HepG2 (cell line): Measurements from ENCODE around the gene SLC4A7. TPM values are rescaled to one million over a fixed set of nuclear protein-coding genes. Genes with fewer than 3 reads are reported as not detected.

Experiments used
- AGO1 ChIP-seq: fragments of 200-400 bp; formaldehyde crosslinking; IDR thresholded peaks from 2 replicates; pipeline ENCODE4 v1.6.1; 2017; ENCODE audit warnings: mild to moderate bottlenecking, low read depth, low read length, moderate library complexity; ENCODE audit not compliant: poor library complexity, severe bottlenecking
- AHDC1 ChIP-seq: sonication (generic); formaldehyde crosslinking; IDR thresholded peaks from 2 replicates; pipeline ENCODE4 v1.5.1; 2020; ENCODE audit warnings: mild to moderate bottlenecking, missing genetic modification reagents, borderline replicate concordance
- HDAC2 ChIP-seq: sonication (generic); formaldehyde crosslinking; IDR thresholded peaks from 2 replicates; pipeline ENCODE4 v1.4.0; 2020; ENCODE audit warnings: missing genetic modification reagents
- KDM1A ChIP-seq: IDR thresholded peaks from 2 replicates; pipeline ENCODE4 v1.6.1; 2016; ENCODE audit warnings: missing compliant biosample characterization
- PHB2 ChIP-seq: fragments of 450-650 bp; IDR thresholded peaks from 2 replicates; pipeline ENCODE4 v1.6.1; 2018; ENCODE audit not compliant: partially characterized antibody
- THAP11 ChIP-seq: IDR thresholded peaks from 2 replicates; pipeline ENCODE4 v1.6.1; 2016; ENCODE audit warnings: missing biosample characterization, missing genetic modification reagents
- ZNF234 ChIP-seq: sonication (generic); formaldehyde crosslinking; conservative IDR thresholded peaks from 2 replicates; pipeline ENCODE4 v1.5.1; 2020; ENCODE audit warnings: mild to moderate bottlenecking, missing genetic modification reagents
- ZNF337 ChIP-seq: sonication (generic); formaldehyde crosslinking; IDR thresholded peaks from 2 replicates; pipeline ENCODE4 v1.5.1; 2020; ENCODE audit warnings: missing genetic modification reagents, low read depth, mild to moderate bottlenecking, borderline replicate concordance
- ZNF432 ChIP-seq: sonication (generic); formaldehyde crosslinking; IDR thresholded peaks from 2 replicates; pipeline ENCODE4 v1.5.0; 2020; ENCODE audit warnings: missing genetic modification reagents, mild to moderate bottlenecking, borderline replicate concordance
- ZNF558 ChIP-seq: sonication (generic); formaldehyde crosslinking; IDR thresholded peaks from 2 replicates; pipeline ENCODE4 v1.9.0; 2022; ENCODE audit warnings: mild to moderate bottlenecking, missing genetic modification reagents, borderline replicate concordance
- ZNF672 ChIP-seq: sonication (generic); formaldehyde crosslinking; IDR thresholded peaks from 2 replicates; pipeline ENCODE4 v1.8.1; 2022; ENCODE audit warnings: missing genetic modification reagents
- polyA plus RNA-seq, 8 experiments: library from polyadenylated mRNA; depleted of rRNA in 3 of 8; stranded (reverse) in 7 of 8; unstranded in 1 of 8; fragments of >200 nt; fragmentation: Illumina TruSeq in 4 of 8; extraction: Trizol in 4 of 8; gene quantifications; 2 replicates each; pipeline versions ENCODE4 v1.2.1 to v1.2.3, GENCODE V29; 2011 to 2016; ENCODE audit warnings: low read depth in 4 of 8, missing spikeins in 1 of 8, mixed read lengths in 1 of 8; ENCODE audit not compliant: insufficient read depth in 1 of 8
- total RNA-seq, 5 experiments: library from RNA; depleted of rRNA; stranded (reverse); fragments of >200 nt; fragmentation: Illumina TruSeq; extraction: Trizol; gene quantifications; 2 replicates each; pipeline ENCODE4 v1.2.3, GENCODE V29; 2016; ENCODE audit warnings: low read depth in 1 of 5
- TF ChIP-seq, protein P1 (sequence below), 2 experiments: sonication (generic) in 1 of 2; formaldehyde crosslinking in 1 of 2; IDR thresholded peaks; 2 replicates each; pipeline versions ENCODE4 v1.5.1 to v1.6.1; 2011 to 2020; ENCODE audit warnings: borderline replicate concordance in 1 of 2, low read depth in 1 of 2, low read length in 1 of 2, mild to moderate bottlenecking in 1 of 2, missing genetic modification reagents in 1 of 2, moderate library complexity in 1 of 2
- TF ChIP-seq, protein P2 (sequence below): sonication (generic); formaldehyde crosslinking; IDR thresholded peaks from 2 replicates; pipeline ENCODE4 v1.5.0; 2020; ENCODE audit warnings: missing genetic modification reagents
- TF ChIP-seq, protein P3 (sequence below): sonication (generic); formaldehyde crosslinking; conservative IDR thresholded peaks from 2 replicates; pipeline ENCODE4 v1.8.0; 2022; ENCODE audit warnings: low read depth, missing genetic modification reagents
- TF ChIP-seq, protein P4 (sequence below): sonication (generic); formaldehyde crosslinking; IDR thresholded peaks from 2 replicates; pipeline ENCODE4 v1.5.0; 2020; ENCODE audit warnings: mild to moderate bottlenecking, missing genetic modification reagents

SLC4A7 gene
- total and polyA plus RNA-seq, 2 of the 13 experiments (the other 11 are each of a cell fraction or from before 2014, with no cell fraction given), result 16.4 to 43.8 TPM

- TF ChIP-seq, protein P1, sequence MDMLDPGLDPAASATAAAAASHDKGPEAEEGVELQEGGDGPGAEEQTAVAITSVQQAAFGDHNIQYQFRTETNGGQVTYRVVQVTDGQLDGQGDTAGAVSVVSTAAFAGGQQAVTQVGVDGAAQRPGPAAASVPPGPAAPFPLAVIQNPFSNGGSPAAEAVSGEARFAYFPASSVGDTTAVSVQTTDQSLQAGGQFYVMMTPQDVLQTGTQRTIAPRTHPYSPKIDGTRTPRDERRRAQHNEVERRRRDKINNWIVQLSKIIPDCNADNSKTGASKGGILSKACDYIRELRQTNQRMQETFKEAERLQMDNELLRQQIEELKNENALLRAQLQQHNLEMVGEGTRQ (IDR thresholded peaks at IDR 0.05; ENCODE audit: low read depth, low read length), result no peak
- TF ChIP-seq, protein P1 (CRISPR knock-in tag; IDR thresholded peaks at IDR 0.05; ENCODE audit: borderline replicate concordance), result no peak
- TF ChIP-seq, protein P2, sequence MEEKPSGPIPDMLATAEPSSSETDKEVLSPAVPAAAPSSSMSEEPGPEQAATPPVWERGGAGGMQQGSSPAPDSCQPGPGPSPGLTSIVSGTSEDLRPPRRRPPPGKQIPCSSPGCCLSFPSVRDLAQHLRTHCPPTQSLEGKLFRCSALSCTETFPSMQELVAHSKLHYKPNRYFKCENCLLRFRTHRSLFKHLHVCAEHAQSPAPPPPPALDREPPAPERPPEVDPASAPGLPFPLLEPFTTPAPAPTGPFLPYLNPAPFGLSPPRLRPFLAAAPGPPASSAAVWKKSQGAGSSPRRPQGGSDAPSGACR, result no peak
- TF ChIP-seq AHDC1 (CRISPR knock-in tag), result no peak
- TF ChIP-seq THAP11, result peak; percentile 81
- no peak for TF ChIP-seq PHB2
- no peak for TF ChIP-seq ZNF672 (CRISPR knock-in tag)
- no peak for TF ChIP-seq ZNF337 (CRISPR knock-in tag)
- TF ChIP-seq ZNF432 (CRISPR knock-in tag), result no peak
- TF ChIP-seq, protein P3, sequence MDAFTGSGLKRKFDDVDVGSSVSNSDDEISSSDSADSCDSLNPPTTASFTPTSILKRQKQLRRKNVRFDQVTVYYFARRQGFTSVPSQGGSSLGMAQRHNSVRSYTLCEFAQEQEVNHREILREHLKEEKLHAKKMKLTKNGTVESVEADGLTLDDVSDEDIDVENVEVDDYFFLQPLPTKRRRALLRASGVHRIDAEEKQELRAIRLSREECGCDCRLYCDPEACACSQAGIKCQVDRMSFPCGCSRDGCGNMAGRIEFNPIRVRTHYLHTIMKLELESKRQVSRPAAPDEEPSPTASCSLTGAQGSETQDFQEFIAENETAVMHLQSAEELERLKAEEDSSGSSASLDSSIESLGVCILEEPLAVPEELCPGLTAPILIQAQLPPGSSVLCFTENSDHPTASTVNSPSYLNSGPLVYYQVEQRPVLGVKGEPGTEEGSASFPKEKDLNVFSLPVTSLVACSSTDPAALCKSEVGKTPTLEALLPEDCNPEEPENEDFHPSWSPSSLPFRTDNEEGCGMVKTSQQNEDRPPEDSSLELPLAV (CRISPR knock-in tag), result no peak
- TF ChIP-seq, protein P4, sequence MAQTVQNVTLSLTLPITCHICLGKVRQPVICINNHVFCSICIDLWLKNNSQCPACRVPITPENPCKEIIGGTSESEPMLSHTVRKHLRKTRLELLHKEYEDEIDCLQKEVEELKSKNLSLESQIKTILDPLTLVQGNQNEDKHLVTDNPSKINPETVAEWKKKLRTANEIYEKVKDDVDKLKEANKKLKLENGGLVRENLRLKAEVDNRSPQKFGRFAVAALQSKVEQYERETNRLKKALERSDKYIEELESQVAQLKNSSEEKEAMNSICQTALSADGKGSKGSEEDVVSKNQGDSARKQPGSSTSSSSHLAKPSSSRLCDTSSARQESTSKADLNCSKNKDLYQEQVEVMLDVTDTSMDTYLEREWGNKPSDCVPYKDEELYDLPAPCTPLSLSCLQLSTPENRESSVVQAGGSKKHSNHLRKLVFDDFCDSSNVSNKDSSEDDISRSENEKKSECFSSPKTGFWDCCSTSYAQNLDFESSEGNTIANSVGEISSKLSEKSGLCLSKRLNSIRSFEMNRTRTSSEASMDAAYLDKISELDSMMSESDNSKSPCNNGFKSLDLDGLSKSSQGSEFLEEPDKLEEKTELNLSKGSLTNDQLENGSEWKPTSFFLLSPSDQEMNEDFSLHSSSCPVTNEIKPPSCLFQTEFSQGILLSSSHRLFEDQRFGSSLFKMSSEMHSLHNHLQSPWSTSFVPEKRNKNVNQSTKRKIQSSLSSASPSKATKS (CRISPR knock-in tag), result no peak
- TF ChIP-seq KDM1A (CRISPR knock-in tag), result no peak
- TF ChIP-seq ZNF234, result no peak
- no peak for TF ChIP-seq AGO1
- TF ChIP-seq HDAC2, result peak; percentile 84
- TF ChIP-seq ZNF558, result no peak
Observed at GRCh38 chr3:27368831-27369607, 115.2 kb downstream of the SLC4A7 start, which contains the start of gene NEK10 (continued).
